Ishikawa (cell line): ENCODE results near the gene MAIP1.

Source experiments
- CEBPB ChIP-seq: IDR thresholded peaks from 2 replicates; pipeline ENCODE4 v1.6.1; 2012
- CREB1 ChIP-seq: IDR thresholded peaks from 2 replicates; pipeline ENCODE4 v1.6.1; 2012; ENCODE audit warnings: low read depth
- EGR1 ChIP-seq: IDR thresholded peaks from 2 replicates; pipeline ENCODE4 v1.6.1; 2012
- EP300 ChIP-seq: IDR thresholded peaks from 2 replicates; pipeline ENCODE4 v1.6.1; 2012; ENCODE audit warnings: borderline replicate concordance
- FOXM1 ChIP-seq: IDR thresholded peaks from 2 replicates; pipeline ENCODE4 v1.6.1; 2012; ENCODE audit warnings: low read depth, borderline replicate concordance
- NFIC ChIP-seq: IDR thresholded peaks from 2 replicates; pipeline ENCODE4 v1.6.1; 2012
- RAD21 ChIP-seq: IDR thresholded peaks from 2 replicates; pipeline ENCODE4 v1.6.1; 2012; ENCODE audit warnings: low read depth
- TAF1 ChIP-seq: IDR thresholded peaks from 2 replicates; pipeline ENCODE4 v1.6.1; 2012; ENCODE audit warnings: low read depth, mild to moderate bottlenecking
- TCF12 ChIP-seq: IDR thresholded peaks from 2 replicates; pipeline ENCODE4 v1.6.1; 2012; ENCODE audit warnings: low read depth
- TEAD4 ChIP-seq: IDR thresholded peaks from 2 replicates; pipeline ENCODE4 v1.6.1; 2012
- YY1 ChIP-seq: IDR thresholded peaks from 2 replicates; pipeline ENCODE4 v1.6.1; 2012; ENCODE audit warnings: low read depth
- TF ChIP-seq, protein P1 (sequence below): IDR thresholded peaks from 2 replicates; pipeline ENCODE4 v1.6.1; 2012
- TF ChIP-seq, protein P2 (sequence below): IDR thresholded peaks from 2 replicates; pipeline ENCODE4 v1.6.1; 2012; ENCODE audit warnings: low read depth, mild to moderate bottlenecking
- TF ChIP-seq, protein P3 (sequence below): IDR thresholded peaks from 2 replicates; pipeline ENCODE4 v1.6.1; 2012

DNA sequence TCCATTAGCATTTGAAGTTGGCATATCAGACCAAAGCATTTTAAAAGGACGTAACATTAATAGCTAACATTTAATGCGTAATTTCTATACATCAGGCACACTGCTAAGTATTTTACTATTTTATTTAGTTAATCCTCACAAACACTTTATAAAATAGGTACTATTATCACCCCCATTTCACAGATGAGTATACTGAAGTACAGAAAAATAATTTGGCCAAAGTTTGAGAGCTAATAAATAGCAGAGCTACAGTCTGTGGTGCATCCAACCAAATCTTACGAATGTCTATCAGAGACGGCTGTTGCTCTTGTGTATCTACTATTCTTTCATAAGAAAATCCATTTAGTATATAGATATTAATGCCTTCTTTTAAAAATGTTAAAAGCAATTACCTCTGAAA is 12.0 kb upstream of the MAIP1 start:
- no peak for TF ChIP-seq CEBPB
- TF ChIP-seq, protein P1, sequence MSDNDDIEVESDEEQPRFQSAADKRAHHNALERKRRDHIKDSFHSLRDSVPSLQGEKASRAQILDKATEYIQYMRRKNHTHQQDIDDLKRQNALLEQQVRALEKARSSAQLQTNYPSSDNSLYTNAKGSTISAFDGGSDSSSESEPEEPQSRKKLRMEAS: no peak
- TF ChIP-seq YY1: no peak
- no peak for TF ChIP-seq TAF1
- TF ChIP-seq TEAD4: no peak
- TF ChIP-seq, protein P2, sequence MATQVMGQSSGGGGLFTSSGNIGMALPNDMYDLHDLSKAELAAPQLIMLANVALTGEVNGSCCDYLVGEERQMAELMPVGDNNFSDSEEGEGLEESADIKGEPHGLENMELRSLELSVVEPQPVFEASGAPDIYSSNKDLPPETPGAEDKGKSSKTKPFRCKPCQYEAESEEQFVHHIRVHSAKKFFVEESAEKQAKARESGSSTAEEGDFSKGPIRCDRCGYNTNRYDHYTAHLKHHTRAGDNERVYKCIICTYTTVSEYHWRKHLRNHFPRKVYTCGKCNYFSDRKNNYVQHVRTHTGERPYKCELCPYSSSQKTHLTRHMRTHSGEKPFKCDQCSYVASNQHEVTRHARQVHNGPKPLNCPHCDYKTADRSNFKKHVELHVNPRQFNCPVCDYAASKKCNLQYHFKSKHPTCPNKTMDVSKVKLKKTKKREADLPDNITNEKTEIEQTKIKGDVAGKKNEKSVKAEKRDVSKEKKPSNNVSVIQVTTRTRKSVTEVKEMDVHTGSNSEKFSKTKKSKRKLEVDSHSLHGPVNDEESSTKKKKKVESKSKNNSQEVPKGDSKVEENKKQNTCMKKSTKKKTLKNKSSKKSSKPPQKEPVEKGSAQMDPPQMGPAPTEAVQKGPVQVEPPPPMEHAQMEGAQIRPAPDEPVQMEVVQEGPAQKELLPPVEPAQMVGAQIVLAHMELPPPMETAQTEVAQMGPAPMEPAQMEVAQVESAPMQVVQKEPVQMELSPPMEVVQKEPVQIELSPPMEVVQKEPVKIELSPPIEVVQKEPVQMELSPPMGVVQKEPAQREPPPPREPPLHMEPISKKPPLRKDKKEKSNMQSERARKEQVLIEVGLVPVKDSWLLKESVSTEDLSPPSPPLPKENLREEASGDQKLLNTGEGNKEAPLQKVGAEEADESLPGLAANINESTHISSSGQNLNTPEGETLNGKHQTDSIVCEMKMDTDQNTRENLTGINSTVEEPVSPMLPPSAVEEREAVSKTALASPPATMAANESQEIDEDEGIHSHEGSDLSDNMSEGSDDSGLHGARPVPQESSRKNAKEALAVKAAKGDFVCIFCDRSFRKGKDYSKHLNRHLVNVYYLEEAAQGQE: no peak
- TF ChIP-seq EP300: no peak
- no peak for TF ChIP-seq RAD21
- TF ChIP-seq, protein P3, sequence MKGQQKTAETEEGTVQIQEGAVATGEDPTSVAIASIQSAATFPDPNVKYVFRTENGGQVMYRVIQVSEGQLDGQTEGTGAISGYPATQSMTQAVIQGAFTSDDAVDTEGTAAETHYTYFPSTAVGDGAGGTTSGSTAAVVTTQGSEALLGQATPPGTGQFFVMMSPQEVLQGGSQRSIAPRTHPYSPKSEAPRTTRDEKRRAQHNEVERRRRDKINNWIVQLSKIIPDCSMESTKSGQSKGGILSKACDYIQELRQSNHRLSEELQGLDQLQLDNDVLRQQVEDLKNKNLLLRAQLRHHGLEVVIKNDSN: no peak
- TF ChIP-seq CREB1: no peak
- no peak for TF ChIP-seq NFIC
- no peak for TF ChIP-seq EGR1
- no peak for TF ChIP-seq FOXM1
- no peak for TF ChIP-seq TCF12
